GM19099 (cell line): ENCODE data around the gene WDR1.

ENCODE experiments used
- POLR2A ChIP-seq: IDR thresholded peaks from 3 replicates; pipeline ENCODE4 v1.6.1; 2011; ENCODE audit warnings: low read depth; ENCODE audit not compliant: insufficient read length; ENCODE audit errors: extremely low read depth

The WDR1 gene

DNA sequence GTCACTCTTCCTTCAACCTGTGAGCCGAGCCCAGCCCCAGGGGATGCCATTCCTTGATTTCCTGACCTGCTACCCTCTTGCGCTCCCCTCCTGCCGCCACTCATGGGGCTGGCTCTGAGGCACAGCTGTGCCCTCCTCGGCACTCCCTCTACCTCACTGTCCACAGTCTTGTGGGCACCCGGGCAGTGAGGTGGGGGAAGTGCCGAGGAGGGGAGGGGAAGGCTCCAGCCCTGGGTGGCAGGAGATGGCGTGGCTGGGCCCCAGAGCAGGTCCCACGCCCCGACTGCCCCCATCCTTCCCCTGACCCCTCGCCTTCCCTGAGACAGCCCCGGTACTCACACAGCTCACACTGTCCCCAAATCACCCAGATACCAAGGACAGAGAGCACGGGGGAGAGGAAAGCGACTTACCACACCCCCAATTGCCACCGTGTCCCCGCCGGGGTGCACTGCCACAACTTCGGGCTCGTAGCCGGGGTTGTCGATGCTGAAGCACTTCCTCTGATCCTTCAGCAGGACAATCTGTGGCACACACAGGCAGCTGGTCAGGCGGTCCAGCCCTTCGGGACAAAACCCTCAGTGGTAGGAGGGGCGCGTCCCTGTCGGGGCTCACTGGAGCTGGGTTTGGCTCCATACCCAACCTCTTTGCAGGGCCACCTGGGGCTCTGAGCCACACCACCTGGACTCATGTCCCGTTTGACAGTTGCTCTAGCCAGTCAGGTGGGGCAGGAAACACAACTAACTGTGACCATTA, 37.9 kb downstream of the WDR1 start:
- TF ChIP-seq POLR2A = no peak

DNA sequence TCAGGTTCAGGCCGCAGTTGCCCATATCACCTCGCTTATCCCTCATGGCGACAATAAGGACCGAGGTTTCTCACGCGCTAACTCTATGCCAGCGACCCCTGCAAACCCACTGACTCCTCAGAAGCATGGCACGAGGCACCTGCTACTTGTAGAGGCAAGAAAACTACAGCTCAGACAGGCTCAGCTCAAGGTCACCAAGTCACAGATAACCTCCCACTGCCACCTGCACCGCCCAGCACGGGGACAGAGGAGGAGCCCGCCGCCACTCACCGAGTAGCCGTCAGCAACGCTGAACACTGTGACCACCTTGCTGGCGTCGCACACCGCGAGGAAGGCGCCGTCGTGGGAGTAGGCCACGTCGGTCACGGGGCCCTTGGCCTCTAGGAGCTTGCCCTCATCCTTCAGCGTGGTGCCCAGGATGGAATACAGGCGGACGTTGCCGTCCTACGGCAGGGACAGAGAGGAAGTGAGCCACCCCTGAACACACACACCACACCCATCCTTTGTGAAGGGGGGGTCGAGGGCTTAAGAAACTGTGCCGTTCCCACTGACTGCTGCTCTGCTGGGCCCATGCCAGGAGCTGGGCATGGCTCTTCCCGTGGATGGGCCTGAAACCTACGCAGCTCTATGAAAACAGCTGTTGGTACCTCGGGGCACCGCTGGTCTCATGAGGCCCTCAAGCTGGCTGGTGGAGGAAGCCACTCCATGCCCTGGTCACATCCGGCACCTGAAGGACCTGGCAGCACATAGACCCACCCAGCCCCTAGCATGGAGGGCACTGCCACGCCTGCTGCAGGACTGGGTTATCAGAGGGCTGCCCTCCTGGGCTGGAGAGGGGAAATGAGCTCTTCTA, 38.9 kb downstream of the WDR1 start:
- TF ChIP-seq POLR2A = no peak

GRCh38 chr4:10077076-10077475, 39.5 kb downstream of the WDR1 start:
- TF ChIP-seq POLR2A = no peak

DNA sequence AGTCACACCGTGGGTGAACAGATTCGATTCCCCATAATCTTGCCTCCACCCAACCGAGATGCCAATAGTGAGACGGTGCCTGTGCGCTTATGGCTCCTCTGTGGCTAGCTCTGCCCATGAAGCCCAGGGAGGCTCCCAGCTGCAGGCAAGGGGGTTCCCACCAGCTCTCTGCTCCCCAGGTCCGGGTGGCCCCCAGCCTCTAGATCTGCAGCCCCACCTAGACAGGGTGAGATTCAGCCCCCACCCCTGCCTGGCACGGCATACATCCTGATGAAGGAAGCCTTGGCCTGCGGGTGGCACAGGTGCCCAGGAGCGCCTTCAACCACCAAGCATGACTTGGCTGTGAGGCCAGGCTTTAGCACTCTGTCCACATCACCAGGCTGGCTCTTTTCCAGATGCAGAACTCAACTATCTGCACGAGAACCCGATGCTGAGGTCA, 40.6 kb downstream of the WDR1 start:
- no peak for TF ChIP-seq POLR2A

DNA sequence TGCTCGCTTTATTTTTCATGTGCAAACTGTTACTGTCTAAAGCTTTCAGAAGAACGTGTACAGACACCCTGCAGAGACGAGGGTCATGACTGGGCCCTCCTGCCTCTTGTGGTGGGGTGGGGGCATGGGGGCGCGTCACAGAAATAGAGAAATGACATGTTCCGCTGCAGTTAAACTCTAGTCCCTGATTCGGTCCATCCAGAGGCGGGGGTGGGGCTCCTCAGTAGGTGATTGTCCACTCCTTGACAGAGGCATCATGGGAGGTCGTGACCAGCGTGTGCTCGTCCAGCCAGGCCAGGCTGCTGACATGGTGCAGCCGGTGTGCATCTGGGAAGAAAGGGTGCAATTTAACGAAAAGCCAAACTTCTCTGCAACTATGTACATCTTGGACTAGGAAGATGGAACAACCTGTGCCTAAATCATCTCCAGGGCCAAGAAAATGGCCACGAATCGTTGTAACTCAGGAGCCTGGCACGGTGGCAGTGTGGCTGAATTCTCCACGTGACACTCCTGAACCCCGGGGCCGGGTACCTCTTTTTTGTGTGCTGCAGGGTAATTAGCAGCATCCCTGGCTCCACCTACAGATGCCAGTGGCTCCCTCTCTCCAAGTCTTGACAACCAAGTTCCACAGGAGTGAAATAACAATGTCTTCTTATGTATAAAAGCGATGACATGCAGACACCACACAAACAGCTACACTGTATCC, 41.3 kb downstream of the WDR1 start:
- TF ChIP-seq POLR2A = no peak

DNA sequence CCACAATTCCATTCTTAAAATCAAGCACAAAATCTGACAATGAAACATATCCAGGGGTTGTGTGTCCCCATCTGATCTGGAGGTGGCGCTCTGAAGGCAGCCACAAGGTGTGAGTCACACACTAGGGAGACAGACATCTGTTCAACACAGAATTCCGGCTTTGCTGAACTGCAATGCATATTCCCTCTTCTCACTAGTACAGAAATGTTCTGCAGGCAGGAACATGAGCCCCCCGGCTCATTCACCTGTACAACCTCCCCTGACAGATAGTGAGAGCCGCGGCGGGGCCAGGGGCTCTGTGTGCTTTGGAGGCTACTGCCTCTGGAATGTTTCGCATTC, 41.9 kb downstream of the WDR1 start:
- TF ChIP-seq POLR2A = no peak

DNA sequence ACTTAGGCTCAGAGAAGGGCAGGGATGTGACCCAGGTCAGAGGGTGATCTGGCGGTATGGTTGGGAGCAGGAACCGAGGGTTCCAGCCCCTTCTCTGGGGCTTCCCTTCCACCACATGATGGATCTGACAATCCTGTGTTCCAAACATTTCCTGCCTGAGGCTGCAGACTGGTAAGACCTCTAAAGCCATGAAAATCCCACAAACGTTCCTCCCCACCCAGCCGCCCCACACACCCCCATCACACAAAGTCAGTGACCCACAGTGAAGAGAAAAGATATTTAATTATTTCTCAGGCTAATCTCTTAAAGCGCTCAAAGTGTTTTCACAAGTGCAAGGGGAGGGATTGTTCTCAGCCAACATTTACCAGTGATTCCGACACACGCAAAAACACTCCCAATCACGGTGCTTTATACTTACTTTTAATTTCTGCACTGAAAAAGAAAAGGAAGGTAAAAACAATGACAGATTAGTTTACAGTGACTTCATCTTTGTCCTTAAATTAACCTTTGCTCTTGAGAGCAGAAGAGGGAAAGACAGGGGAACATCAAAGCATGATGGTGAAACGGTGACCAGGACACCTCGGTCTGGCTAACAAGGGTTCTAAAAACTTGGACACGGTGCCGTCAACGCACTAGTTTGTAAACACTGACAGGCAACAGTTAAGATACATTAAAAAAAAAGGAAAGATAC, 42.4 kb downstream of the WDR1 start:
- no peak for TF ChIP-seq POLR2A

GRCh38 chr4:10072420-10073017, 44.1 kb downstream of the WDR1 start:
- TF ChIP-seq POLR2A = no peak

- no peak for TF ChIP-seq POLR2A
Observed at GRCh38 chr4:10069075-10069642, 47.4 kb downstream of the WDR1 start.

- TF ChIP-seq POLR2A = no peak
Observed at GRCh38 chr4:10066670-10067651, 49.6 kb downstream of the WDR1 start.

- TF ChIP-seq POLR2A = no peak
Observed at GRCh38 chr4:10066206-10066605, 50.4 kb downstream of the WDR1 start.

DNA sequence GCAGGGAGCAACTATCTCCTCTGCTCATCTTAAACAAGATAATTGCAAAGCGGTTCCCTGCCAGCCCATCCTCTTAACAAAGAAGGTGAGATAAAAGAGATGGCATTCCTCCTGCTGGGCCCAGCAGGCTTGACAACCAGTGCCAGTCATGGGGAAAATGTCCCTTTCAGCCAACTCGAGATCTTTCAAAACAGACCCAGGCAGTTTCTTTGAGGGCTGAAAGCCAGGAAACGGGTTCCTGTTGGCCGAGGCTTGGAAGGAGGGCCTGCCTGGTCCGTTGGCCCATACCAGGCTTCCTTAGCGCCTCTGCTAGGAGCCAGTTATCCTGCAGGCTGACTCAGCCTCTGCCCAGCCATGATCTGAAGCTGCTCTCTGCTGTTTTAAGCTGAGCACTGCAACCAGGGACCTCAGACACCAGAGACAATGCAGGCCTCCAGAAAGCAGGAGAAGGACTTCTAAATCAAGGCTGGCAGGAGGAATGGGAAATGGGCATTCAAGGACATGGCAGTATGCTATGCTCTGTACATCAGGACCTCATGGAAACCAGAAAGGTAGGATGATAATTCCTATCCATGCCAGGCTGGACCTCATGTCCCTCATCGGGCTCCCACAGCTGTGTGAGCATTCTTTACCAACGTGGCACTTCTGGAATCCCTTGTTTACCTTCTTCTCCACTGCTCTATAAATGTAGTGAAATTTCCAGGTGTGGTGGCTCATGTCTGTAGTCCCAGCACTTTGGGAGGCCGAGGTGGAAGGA, 52.9 kb downstream of the WDR1 start:
- TF ChIP-seq POLR2A = no peak

GRCh38 chr4:10061650-10062415, 54.8 kb downstream of the WDR1 start:
- TF ChIP-seq POLR2A = no peak
